HG02610 (cell line): ENCODE data around the gene SLC7A10.
"Not testable (repeated sequence)": the region's sequence is repeated elsewhere in the genome, so short reads cannot be mapped to it uniquely, and the experiment has no call there.

ENCODE experiments used
- ATAC-seq: cut with Tn5 transposase; IDR thresholded peaks from one replicate; pipeline ENCODE4 v1.9.1; 2021; ENCODE audit warnings: mild to moderate bottlenecking, moderate library complexity; ENCODE audit not compliant: unreplicated experiment

The SLC7A10 gene

GRCh38 chr19:33204136-33204973, 21.3 kb downstream of the SLC7A10 start:
- ATAC-seq, result no peak

DNA sequence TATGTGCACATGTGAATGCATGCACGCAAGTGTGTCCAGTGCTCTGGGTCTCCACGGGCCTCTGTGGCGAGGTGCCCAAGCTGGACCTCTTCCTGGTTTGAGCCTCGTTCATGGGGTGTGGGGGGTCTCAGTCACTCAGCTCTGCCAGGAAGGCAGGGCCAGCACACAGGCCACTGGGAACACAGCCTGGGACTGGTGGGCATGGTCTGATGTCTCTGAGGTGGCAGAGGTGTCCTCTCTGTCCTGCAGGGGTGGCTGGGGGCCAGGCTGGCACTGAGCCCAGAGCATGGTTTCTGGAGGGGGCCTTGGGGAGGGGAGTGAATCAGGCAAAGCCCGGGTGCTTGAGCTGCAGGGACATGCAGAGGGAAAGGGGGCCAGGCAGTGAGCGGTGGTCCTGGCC, 22.1 kb downstream of the SLC7A10 start:
- no peak for ATAC-seq

DNA sequence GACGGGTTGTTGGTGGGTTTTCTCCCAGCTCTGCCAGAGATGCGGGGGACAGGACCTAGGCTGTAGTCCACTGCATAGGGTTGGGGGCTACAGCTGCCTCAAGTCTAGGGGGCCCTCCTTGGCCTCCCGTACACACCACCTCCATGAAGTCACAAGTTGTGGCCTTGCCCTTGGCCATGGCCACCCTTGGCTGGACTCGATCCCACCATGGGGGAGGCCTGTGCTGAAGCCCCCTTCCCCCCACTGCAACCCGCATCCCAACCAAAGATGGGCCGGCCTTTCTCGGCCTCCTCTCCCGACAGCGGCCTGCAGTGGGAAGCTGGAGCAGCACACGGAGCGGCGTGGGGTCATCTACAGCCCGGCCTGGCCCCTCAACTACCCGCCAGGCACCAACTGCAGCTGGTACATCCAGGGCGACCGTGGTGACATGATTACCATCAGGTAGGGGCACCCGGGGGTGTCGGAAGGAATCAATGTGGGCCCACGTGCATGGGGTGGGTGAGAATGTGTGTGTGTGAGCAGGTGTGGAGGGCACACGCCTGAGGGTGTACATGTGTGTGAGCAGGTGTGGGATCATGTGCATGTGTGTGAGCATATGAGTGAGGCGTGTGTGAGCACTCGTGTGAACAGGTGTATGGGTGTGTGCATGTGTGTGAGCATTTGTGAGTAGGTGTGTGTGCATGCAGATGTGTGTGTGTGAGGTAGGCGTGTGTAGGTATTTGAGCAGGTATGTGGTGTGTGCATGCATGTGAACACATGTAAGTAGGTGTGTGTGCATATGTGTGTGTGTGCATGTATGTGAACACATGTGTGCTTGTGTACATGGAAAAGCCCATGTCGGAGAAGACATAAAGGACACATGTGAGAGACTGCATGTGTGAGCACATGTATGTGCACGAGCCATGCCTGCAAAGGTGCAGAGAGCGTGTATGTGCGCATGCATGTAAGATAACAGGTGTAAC, 22.8 kb downstream of the SLC7A10 start:
- no peak for ATAC-seq

DNA sequence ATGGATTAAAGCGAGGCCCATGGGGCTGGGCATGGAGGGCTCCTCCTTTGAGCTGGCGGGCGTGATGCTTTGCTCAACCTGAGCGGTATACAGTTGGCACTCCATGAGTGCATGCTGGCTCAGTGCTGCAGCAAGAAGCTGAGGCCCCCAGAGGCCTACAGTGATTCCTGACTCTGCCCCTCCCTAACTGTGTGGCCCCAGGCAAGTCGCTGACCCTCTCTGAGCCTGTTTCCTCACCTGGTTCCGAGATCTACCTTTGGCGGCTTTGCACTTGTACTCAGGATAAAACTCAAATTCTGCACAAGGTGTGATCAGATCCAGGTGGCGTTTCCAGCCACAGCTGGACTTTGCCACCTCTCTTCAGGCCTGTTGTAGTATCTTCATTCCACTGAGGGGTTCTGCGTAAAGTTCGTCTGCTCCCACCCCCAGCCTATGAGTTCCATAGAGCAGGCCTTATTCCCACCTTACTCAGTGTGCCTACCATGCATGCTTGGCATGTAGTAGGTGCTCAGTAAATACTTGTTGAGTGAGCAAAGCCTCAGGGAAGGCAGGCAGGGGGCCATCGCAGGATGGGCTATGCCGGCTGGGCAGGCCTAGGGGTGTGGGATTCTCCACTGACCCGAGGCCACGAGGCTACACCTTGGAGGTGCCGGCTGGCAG, 23.6 kb downstream of the SLC7A10 start:
- ATAC-seq, result no peak

DNA sequence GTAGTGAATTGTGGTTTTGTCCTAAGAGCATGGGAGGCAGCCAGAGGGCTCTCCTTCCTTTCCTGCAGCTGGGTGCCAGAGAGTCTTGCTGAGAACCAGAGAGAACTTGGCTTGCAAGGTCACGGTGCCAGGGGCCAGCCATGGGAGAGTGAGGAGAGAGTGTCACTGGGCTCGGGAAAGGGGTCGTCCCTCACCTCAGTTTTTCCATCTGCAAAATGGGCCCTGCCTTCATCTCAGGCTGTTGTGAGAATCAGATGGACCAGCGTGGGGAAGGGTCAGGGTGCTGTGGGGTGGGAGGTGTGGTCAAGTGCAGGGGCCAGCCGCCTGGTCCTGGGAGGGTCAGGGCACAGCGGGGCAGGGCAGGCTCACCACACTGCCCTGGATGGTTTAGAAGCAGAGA, 24.2 kb downstream of the SLC7A10 start:
- ATAC-seq, result no peak

GRCh38 chr19:33199441-33200265, 26.0 kb downstream of the SLC7A10 start:
- no peak for ATAC-seq

- no peak for ATAC-seq
Observed at GRCh38 chr19:33198169-33198568, 27.5 kb downstream of the SLC7A10 start.

DNA sequence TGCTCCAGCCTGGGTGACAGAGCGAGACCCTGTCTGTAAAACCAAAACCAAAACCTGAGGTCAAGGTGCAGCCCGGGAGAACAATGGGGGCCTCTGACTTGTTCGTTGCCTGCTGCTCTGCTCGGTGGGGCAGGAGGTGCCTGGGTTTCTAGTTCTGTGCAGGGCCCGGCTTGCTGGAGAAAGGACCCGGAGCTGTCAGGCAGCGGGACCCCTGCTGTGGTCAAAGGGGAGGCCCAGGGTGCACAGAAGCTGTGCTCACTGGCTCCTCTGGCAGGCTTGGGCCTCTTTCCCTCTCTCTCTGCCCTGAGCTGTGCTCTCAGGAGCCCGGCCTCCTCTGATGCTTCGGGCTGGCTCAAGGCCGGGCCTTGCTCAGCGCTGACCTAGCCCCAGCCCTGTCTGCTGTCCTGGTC, 28.1 kb downstream of the SLC7A10 start:
- ATAC-seq, result no peak

GRCh38 chr19:33196446-33197193, 29.0 kb downstream of the SLC7A10 start:
- ATAC-seq, result no peak

DNA sequence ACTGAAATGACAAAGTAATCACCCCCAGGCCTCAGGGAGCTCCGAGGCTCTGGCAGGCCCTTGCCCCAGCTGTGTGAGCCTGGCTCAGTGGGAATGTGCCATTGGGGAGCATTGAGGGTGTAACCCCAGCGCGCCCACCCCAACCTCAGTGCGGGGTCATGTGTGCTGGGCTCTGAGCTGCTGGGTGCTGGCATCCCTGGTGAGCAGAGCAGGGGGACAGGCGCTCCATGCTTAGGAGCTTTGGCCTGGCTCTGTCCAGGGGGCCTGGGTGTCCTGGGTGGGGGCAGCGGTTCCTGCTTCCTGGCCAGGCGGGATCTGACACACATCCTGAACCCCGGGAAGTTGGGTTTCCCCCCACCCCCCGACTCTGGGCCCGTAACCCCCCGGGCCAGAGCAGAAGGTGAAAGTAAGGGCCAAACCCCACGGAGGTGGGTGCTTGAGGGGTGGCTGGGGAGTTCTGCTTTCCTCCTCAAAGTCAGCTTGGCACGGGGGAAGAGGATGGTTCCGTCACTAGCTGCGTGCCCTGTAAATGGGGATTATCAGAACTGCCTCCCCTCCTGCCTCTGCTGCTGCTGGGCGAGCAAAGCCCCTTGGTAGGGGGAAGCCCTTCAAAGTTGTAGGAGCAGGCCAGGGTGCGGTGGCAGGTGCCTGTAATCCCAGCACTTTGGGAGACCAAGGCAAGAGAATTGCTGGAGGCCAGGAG, 29.9 kb downstream of the SLC7A10 start:
- ATAC-seq, result no peak

- ATAC-seq, result no peak
Observed at GRCh38 chr19:33194886-33195644, 30.6 kb downstream of the SLC7A10 start.

GRCh38 chr19:33194532-33194885, 31.1 kb downstream of the SLC7A10 start:
- no peak for ATAC-seq

DNA sequence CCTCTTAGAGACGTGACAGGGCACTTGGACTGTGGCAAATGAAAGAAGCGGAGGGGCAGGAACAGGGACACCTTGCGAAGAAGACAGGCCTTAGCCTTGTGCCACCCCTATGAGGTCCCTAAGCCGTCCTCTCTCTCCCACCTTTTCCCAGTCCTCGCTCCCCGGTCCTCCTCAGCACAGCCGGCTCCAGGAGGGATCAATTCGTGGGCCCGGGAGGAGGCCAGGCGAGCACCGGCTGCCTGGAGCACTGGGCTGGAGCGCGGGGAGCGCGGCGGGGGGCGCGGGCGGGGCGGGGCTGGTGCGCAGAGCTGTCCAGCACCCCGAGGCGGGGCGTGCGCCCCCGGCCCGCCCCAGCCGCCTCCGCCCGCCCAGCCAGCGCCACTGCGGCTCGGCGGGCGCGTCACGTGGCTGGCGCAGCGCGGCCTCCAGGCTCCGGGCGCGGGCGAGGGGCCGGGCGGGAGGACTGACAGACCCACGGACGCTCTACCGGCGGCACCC, 31.7 kb downstream of the SLC7A10 start, which contains the start of gene LRP3:
Gene LRP3 (plus strand): TSS at position 466 of the 498 bp plus-strand sequence. CDS start 456 bp downstream, outside the sequence.
- no peak for ATAC-seq

GRCh38 chr19:33193269-33193864, 32.3 kb downstream of the SLC7A10 start:
- no peak for ATAC-seq

GRCh38 chr19:33192010-33192409, 33.6 kb downstream of the SLC7A10 start:
- ATAC-seq, result no peak

DNA sequence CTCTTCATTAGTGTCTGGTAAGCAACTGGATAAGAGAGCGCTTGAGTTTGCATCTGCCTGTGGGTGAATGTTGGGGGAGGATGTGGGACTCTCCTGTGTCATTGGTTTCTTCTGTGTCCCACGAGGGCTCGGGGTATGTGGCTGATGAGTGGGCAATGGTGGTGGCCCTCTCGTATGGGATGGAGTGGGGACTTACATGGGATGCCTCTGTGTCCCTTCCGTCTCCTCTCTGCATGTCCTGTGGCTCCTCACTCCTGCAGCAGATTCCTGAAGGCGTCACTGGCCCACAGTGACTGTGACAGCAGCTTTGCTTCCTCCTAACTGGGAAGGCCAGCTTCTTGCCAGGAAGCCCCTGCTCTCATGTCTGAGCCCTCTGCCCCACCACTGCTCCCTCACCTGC, 34.1 kb downstream of the SLC7A10 start:
- ATAC-seq, result no peak

DNA sequence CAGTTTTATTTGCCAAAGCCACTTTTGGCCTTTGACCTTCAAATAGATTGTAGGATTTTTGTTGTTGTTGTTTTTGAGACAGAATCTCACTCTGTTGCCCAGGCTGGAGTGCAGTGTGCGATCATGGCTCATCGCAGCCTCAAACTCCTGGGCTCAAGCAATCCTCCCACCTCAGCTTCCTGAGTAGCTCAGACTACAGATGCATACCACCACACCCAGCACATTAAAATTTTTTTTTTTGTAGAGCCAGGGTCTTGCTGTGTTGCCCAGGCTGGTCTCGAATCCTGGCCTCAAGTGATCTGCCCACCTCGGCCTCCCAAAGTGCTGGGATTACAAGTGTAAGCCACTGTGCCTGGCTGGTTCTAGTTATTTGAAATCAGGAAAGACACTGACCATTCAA, 34.6 kb downstream of the SLC7A10 start:
- not testable (repeated sequence) for ATAC-seq

DNA sequence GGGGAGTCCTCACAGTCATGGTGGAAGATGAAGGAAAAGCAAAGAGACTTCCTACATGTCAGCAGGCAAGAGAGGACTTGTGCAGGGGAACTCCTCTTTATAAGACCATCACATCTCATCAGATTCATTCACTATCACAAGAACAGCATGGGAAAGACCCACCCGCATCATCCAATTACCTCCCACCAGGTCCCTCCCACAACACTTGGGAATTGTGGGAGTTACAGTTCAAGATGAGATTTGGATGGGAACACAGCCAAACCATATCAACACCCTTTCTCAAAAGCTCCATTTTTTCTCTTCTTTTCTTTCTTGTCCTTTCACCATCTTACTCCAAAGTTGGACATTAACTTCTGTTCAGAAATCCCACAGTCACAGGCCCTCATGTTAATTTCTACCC, 36.2 kb downstream of the SLC7A10 start:
- ATAC-seq, result no peak
